ENCODE measurements around the gene CDC42BPA.

DNA sequence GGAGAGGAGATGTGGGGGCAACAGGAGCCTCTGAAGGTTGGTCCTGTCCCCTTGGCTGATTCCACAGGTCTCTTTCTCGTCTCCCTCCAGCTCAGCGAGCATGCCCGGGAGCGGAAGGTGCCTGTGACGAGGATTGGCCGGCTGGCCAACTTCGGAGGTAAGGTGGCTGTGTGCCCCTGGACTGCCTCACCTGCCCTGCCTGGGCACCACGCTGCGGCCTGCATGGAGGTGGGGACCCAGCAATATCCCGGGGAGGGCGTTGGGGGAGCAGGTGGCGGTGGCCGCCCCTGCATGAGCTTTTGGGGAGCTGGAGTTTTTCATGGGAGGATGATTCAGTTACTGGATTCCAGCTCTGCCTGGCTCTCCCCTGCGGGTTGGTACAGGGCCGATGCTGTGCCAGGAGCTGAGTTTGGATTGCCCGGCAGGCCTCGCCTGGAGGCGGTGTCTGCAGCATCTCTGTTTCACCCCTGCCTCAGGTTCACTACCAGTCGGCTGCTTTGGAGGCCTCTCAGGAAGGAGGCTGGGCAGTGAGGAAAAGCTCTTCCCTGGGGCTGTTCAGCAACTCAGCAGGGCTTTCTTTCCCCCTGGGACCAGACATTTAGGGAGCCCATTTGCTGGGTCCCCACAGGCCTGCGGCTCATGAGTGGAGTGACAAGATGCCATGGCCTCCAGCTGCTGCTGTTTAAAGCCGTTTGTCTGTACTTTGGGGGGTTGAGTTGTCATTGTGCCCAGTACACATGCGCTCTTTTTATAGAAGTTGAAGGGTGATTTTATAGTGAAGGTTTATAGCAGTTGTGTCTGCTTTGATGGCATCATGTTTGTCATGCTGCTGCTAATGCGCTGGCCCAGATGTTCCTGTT is 352.5 kb downstream of the CDC42BPA start:
- TF ChIP-seq, protein P1, sequence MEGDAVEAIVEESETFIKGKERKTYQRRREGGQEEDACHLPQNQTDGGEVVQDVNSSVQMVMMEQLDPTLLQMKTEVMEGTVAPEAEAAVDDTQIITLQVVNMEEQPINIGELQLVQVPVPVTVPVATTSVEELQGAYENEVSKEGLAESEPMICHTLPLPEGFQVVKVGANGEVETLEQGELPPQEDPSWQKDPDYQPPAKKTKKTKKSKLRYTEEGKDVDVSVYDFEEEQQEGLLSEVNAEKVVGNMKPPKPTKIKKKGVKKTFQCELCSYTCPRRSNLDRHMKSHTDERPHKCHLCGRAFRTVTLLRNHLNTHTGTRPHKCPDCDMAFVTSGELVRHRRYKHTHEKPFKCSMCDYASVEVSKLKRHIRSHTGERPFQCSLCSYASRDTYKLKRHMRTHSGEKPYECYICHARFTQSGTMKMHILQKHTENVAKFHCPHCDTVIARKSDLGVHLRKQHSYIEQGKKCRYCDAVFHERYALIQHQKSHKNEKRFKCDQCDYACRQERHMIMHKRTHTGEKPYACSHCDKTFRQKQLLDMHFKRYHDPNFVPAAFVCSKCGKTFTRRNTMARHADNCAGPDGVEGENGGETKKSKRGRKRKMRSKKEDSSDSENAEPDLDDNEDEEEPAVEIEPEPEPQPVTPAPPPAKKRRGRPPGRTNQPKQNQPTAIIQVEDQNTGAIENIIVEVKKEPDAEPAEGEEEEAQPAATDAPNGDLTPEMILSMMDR (IDR thresholded peaks at IDR 0.05): no peak
- no peak for TF ChIP-seq POLR2A (IDR thresholded peaks at IDR 0.05)

All from lower leg skin (tissue), 3 donors.